SK-N-DZ (cell line): ENCODE results near the gene IQSEC3.
"Not testable (repeated sequence)": the region's sequence is repeated elsewhere in the genome, so short reads cannot be mapped to it uniquely, and the experiment has no call there.

Source experiments
- DNase-seq: peaks from one replicate; pipeline ENCODE4 v3.0.0-alpha.2; 2015; ENCODE audit warnings: low spot score

IQSEC3 gene

DNA sequence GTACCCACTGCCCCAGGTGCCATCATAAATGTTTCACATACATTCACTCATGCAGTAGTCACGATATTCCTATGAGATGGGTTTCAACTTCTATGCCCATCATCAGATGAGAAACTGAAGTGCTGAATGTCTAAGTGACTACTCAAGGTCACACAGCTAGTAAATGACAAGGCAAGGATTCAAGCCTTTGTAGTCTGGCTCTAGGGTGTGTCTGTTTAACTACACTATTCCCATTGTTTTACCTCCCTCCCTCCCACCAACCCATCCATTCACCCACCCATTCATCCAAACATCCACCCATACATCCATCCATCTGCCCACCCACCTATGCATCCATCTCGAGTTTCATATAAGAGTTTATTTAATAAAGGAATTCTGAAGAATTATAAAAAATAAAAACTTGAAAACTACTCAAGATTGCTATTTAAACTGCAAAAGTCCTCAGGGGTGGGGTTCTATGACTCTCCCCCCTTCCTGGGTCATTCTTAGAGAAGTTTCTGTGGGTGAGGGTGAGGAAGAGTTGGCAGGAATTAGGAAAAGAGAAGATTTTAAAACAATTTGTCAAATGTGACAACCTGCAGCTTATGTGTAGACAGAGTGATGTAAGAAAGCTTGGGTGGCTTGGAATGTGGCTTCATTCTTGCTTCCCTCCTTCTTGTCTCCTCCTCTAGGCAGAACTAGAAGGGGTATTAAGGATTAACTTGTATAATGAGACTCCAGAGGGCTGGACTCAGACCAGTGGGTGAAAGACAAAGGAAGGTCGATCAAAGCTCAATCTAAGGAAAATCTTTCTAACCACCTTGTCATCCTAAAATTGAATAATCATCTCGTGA lies 13.4 kb upstream of the IQSEC3 start:
- DNase-seq, result peak; percentile 16

GRCh38 chr12:53735-54730 lies 12.5 kb upstream of the IQSEC3 start:
- DNase-seq, result peak; percentile 18

- DNase-seq, result no peak
Observed at GRCh38 chr12:54750-55535, 11.6 kb upstream of the IQSEC3 start.

- no peak for DNase-seq
Observed at GRCh38 chr12:56683-57346, 9.8 kb upstream of the IQSEC3 start.

DNA sequence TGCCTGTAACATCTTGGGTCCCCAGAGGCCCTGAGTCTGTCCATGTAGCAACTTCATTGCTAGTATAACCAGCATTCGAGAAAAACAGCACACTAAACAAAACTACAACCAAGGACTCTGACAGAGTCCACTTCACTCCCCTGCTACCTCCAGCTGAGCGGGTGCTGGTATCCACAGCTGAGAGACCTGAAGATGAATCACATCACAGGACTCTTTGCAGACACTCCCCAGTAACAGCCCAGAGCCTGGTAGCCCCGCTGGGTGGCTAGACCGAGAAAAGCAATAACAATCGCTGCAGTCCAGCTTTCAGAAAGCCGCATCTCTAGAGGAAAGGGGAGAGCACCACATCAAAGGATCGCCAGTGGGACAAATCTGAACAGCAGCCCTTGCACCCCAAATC lies 9.0 kb upstream of the IQSEC3 start:
- no peak for DNase-seq

- DNase-seq, result no peak
Observed at GRCh38 chr12:58832-59231, 7.7 kb upstream of the IQSEC3 start.

- not testable (repeated sequence) for DNase-seq
Observed at GRCh38 chr12:61845-62244, 4.7 kb upstream of the IQSEC3 start.

DNA sequence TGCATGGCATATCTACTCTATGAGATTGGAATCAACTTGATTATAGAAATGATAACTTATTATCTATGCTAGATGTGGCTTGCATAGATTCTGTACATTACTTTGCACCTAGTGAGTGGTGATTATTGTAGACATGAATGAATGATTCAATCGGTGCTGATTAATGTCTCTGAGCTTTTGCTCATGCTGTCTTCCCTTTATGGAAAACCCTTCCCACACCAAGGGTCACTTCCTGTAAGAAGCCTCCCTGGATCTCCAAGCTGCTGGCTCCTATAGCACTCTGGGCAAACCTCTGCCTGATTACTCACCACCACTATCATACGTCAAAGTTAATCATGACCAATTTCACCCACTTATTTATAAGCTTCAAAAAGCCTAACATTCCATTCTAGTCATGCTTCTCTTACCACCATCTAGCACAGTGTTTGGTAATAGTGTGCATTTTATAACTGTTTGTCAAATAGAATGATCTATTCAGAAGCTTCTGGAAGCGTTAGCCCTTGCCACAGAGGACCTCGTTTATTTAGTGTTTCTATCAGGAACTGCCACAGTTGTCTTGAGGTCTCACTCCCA lies 990 bp upstream of the IQSEC3 start:
- not testable (repeated sequence) for DNase-seq

DNA sequence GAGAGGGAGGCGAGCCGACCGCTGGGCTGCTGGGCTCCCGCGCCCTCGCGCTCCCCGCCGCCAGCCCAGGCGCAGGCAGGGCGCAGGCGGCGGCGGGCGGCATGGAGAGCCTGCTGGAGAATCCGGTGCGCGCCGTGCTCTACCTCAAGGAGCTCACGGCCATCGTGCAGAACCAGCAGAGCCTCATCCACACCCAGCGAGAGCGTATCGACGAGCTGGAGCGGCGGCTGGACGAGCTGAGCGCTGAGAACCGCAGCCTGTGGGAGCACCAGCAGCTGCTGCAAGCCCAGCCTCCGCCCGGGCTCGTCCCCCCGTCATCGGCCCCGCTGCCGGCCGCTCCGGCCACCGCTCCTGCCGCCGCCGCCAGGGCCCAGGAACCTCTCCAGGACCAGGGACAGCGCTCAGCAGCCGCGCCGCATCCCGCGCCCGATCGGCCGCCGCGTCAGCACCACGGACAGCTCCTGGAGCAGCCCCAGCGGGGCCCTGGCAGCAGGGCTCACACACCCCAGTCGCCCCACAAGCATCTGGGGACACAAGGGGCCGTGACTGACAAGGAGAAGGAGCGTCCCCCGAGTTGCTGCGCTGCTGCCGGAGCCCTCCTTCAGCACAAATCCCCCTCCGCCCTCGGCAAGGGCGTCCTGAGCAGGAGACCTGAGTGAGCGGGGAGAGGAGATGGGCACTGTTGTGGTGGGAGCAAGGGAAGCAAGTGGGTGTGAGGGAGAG lies 376 bp downstream of the IQSEC3 start:
- peak; percentile 79 for DNase-seq

DNA sequence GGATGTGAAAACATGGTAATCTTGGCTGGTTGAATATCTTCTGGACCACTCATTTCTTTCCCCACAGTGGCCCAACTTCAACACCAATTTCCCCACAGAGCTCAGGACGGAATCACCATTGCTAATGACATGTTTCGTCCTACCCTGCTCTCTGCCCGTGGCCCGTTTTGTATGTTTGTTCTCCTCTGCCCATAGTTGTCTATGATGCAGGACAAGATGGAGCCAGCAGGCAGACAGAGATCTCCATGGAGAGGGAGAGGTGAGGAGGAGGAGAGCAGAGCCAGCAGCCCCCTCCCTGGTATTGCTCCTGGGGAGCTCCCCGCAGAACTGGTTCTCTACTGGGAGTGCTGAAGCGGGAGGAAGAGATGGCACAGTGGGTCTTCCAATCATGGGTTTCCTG lies 3.1 kb downstream of the IQSEC3 start:
- DNase-seq, result not testable (repeated sequence)

DNA sequence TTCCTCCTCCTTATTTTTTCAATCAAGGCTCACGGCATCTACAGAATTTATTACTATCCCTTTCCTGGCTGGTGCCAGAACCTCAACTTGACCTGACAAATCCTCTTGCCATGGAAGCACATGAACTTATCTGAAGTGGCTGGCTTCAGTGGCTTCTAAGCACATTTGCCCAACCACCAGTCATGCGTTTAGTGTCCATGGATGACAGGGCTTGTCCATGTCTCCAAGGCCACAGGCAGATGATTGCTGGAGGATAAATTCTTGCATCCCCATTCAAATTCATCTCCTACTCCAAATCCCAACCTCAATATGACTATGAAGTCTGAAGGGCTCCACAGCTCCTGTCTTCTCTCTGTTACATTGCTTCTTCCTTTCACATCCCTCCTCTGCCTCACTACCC lies 4.0 kb downstream of the IQSEC3 start:
- not testable (repeated sequence) for DNase-seq

DNA sequence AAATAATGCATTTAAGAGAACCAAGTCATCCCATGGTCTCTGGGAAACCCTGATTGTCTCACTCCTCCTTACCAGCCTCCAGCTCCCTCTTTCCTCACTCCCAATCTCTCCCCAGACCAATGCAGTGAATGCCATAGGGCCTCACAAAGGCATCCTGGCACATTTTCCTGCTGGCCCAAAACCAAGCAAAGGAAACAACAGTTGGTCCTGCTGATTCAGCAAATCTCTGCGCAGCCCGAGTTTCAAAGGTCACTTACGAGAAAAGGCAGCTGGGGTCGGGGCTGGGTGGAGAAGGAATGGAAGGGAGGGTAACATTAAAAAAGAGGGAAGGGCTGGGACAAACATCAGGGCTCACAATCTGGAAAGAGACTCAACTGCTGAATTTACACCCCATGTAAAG lies 5.5 kb downstream of the IQSEC3 start:
- not testable (repeated sequence) for DNase-seq

GRCh38 chr12:74420-75190 lies 8.0 kb downstream of the IQSEC3 start:
- DNase-seq, result not testable (repeated sequence)

DNA sequence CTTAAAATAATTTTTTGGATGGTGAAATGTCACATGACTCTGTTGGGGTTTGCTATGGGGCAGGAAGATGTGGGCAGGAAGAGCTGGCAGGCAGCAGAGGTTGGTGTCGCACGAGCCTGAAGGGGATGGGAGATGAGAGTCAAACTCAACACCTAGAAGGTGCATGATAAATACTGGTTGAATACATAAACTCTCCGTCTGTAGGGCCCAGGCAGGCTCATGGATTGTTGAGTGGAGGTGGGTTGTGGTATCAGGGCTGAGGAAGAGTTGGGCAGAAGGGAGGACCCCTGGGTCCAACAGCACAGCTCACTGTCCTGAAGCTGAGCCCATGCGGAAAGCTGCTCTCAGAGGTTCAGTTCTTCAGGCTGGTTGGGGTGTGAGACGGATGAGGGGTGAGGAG lies 9.0 kb downstream of the IQSEC3 start:
- DNase-seq, result not testable (repeated sequence)

DNA sequence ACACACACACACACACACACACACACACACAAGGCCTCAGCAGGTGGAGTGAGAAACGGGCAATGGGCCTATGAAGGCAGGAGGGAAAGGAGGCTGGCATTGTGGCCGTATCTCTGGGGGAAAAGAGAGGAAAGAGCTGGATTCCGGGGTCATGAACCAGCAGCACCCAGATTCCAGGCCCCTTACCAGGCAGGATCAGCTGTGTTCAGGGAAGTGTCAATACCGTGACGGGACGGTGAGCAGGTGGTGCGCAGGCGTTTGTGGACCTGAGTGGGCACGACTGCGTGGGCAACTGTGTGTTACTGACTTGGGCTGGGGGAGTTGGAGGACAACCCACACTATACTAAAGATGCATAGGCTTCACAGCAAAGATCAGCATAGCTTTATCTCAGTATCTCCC lies 9.5 kb downstream of the IQSEC3 start:
- not testable (repeated sequence) for DNase-seq

DNA sequence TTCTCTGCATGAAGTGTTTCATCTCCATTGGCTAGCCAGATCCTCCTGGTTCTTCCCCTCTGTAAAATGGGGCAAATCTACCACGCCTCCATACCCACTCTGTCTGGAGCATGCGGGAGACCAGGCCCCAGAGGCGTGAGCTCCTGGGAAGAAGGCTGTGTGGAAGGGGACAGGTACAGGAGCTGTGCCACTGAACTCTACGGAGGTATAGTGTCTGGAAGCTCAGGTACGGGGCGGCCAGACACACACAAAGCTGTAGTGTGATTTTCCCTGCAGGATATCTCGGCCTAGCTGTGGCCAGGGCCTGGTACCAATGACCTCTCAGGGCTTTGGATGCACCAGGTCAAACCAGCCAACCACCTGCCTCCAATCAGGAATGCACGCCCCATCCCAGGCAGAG lies 10.0 kb downstream of the IQSEC3 start:
- DNase-seq, result not testable (repeated sequence)

GRCh38 chr12:77101-77719 lies 10.6 kb downstream of the IQSEC3 start:
- not testable (repeated sequence) for DNase-seq

DNA sequence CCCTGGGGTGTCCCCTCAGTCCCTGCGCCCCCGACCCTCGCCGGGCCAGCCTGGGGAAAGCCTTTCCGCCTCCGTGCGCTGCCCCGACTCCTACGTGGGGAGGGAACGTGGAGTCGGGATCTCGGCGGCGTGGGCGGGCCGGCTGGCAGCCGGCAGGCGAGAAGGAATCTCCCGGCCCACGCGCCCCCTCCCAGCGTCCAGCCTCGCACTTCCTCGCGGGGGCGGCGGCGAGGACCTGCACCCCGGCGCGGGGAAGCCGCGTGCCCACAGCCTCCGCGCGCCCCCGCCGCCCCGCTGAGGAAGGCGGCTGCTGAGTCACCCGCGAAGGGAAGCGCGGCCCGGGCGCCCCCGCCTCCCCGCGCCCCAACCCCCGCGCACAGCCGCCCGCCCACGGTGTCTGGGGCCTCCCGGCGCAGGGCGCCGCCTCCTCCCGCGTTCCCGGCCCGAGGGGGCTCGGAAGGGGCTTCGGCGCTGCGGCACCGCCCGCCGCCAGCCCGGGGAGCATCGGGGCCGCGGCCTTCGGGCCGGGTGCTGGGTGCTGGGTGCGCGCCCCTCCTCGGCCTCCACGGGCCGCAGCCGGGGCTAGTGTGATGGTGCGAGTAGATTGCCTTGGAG lies 11.3 kb downstream of the IQSEC3 start:
- not testable (repeated sequence) for DNase-seq
